IMR-90 (cell line): ENCODE measurements around the gene GZMA. TPM values are rescaled to one million over a fixed set of nuclear protein-coding genes. Genes with fewer than 3 reads are reported as not detected.

ENCODE experiments used
- ATAC-seq: fragments of 200-7000 bp; cut with Tn5 transposase; 2 replicates; pipeline ENCODE4 v1.9.1; 2020; ENCODE audit warnings: low read depth, mild to moderate bottlenecking, moderate library complexity
- BruUV-seq: library from RNA; stranded (reverse); fragments of 400-500 nt; replicated peaks from 2 replicates; lab custom pipeline; 2021; lab: Mats Ljungman, UMichigan
- CTCF ChIA-PET: fragments of 300-600 bp; formaldehyde crosslinking; extraction: SDS; loops from one replicate; lab custom pipeline; 2021; ENCODE audit warnings: antibody characterized with exemption; lab: Yijun Ruan, JAX
- POLR2A ChIA-PET: fragments of 300-600 bp; sonication (Branson Sonifier 250); formaldehyde crosslinking; loops from one replicate; lab custom pipeline; 2022; ENCODE audit warnings: antibody characterized with exemption; ENCODE audit not compliant: unreplicated experiment; lab: Charles Lee
- DNase-seq: peaks from one replicate; pipeline ENCODE4 v3.0.0; 2013
- H2AFZ ChIP-seq: replicated peaks from 2 replicates; pipeline ENCODE3; 2013; ENCODE audit warnings: low read length, mild to moderate bottlenecking; ENCODE audit not compliant: poor library complexity
- H2AK5ac ChIP-seq: 2 replicates; pipeline ENCODE4 v1.6.1; 2013; ENCODE audit warnings: low read depth, low read length, inconsistent platforms
- H2AK9ac ChIP-seq: replicated peaks from 2 replicates; pipeline ENCODE3; 2013; ENCODE audit warnings: mild to moderate bottlenecking, low read depth, low read length, moderate library complexity; ENCODE audit not compliant: poor library complexity
- H2BK120ac ChIP-seq: 2 replicates; pipeline ENCODE4 v1.6.1; 2013; ENCODE audit warnings: low read depth, low read length, inconsistent platforms
- H2BK15ac ChIP-seq: 3 replicates; pipeline ENCODE4 v1.6.1; 2013; ENCODE audit warnings: low read depth, low read length, inconsistent platforms
- H2BK20ac ChIP-seq: 2 replicates; pipeline ENCODE4 v1.6.1; 2013; ENCODE audit warnings: low read depth, mild to moderate bottlenecking, inconsistent platforms, low read length, moderate library complexity
- H2BK5ac ChIP-seq: 2 replicates; pipeline ENCODE4 v1.6.1; 2013; ENCODE audit warnings: mild to moderate bottlenecking, low read depth, low read length, inconsistent platforms; ENCODE audit not compliant: poor library complexity, severe bottlenecking
- H3K14ac ChIP-seq: replicated peaks from 2 replicates; pipeline ENCODE4 v1.6.1; 2013; ENCODE audit warnings: low read depth, low read length, inconsistent platforms
- H3K18ac ChIP-seq: 2 replicates; pipeline ENCODE4 v1.6.1; 2013; ENCODE audit warnings: low read depth, low read length, control low read depth
- H3K23ac ChIP-seq: 2 replicates; pipeline ENCODE4 v1.6.1; 2013; ENCODE audit warnings: low read depth, low read length, inconsistent platforms
- H3K27ac ChIP-seq: 2 replicates; pipeline ENCODE4 v1.5.1; 2013; ENCODE audit warnings: mild to moderate bottlenecking, control low read depth, low read length; ENCODE audit not compliant: insufficient read depth
- H3K27me3 ChIP-seq: 2 replicates; pipeline ENCODE4 v1.6.1; 2013; ENCODE audit warnings: low read length; ENCODE audit not compliant: control insufficient read depth, insufficient read depth
- H3K36me3 ChIP-seq: 2 replicates; pipeline ENCODE4 v1.6.1; 2013; ENCODE audit warnings: low read length, mixed read lengths; ENCODE audit not compliant: control insufficient read depth, insufficient read depth
- H3K4ac ChIP-seq: 2 replicates; pipeline ENCODE4 v1.6.1; 2013; ENCODE audit warnings: low read depth, low read length, inconsistent platforms
- H3K4me1 ChIP-seq: 2 replicates; pipeline ENCODE4 v1.6.1; 2013; ENCODE audit warnings: low read length, mixed read lengths; ENCODE audit not compliant: control insufficient read depth, insufficient read depth
- H3K4me2 ChIP-seq: 2 replicates; pipeline ENCODE4 v1.6.1; 2013; ENCODE audit warnings: low read depth, mild to moderate bottlenecking, control low read depth, low read length, moderate library complexity
- H3K4me3 ChIP-seq: 2 replicates; pipeline ENCODE4 v1.5.1; 2013; ENCODE audit warnings: low read depth, mild to moderate bottlenecking, control low read depth, low read length, moderate library complexity; ENCODE audit not compliant: insufficient read depth
- H3K56ac ChIP-seq: 2 replicates; pipeline ENCODE4 v1.6.1; 2013; ENCODE audit warnings: low read length, inconsistent platforms; ENCODE audit not compliant: insufficient read depth; ENCODE audit errors: extremely low read depth
- H3K79me1 ChIP-seq, 2 experiments: 2 replicates each; pipeline ENCODE4 v1.6.1; 2013; ENCODE audit warnings: low read length in 2 of 2, inconsistent platforms in 1 of 2, low read depth in 1 of 2
- H3K9ac ChIP-seq: 2 replicates; pipeline ENCODE4 v1.6.1; 2013; ENCODE audit warnings: low read depth, low read length, control low read depth
- H3K9me1 ChIP-seq: 2 replicates; pipeline ENCODE4 v1.6.1; 2013; ENCODE audit warnings: low read length, inconsistent platforms; ENCODE audit not compliant: insufficient read depth
- H3K9me3 ChIP-seq: 2 replicates; pipeline ENCODE4 v1.6.1; 2013; ENCODE audit warnings: low read length; ENCODE audit not compliant: control insufficient read depth, insufficient read depth
- H4K20me1 ChIP-seq: 2 replicates; pipeline ENCODE4 v1.6.1; 2013; ENCODE audit warnings: low read length, inconsistent platforms; ENCODE audit not compliant: insufficient read depth
- H4K5ac ChIP-seq: 2 replicates; pipeline ENCODE4 v1.6.1; 2013; ENCODE audit warnings: mild to moderate bottlenecking, low read depth, low read length, control low read depth
- H4K8ac ChIP-seq, 2 experiments: 2 replicates each; pipeline ENCODE4 v1.6.1; 2013; ENCODE audit warnings: low read depth in 2 of 2, low read length in 2 of 2, control low read depth in 1 of 2, inconsistent platforms in 1 of 2
- H4K91ac ChIP-seq: 2 replicates; pipeline ENCODE4 v1.6.1; 2013; ENCODE audit warnings: low read depth, low read length, inconsistent platforms; ENCODE audit not compliant: insufficient read depth
- BHLHE40 ChIP-seq: fragments of 150-350 bp; IDR thresholded peaks from 2 replicates; pipeline ENCODE4 v1.6.1; 2016; ENCODE audit warnings: mild to moderate bottlenecking, low read depth, low read length
- CEBPB ChIP-seq: IDR thresholded peaks from 2 replicates; pipeline ENCODE4 v1.6.1; 2012; ENCODE audit warnings: low read depth, low read length, improper control_type of control experiment
- CHD1 ChIP-seq: IDR thresholded peaks from 2 replicates; pipeline ENCODE4 v1.6.1; 2012; ENCODE audit warnings: low read depth, low read length, improper control_type of control experiment
- FOS ChIP-seq: fragments of 150-350 bp; IDR thresholded peaks from 2 replicates; pipeline ENCODE4 v1.6.1; 2016; ENCODE audit warnings: low read depth, low read length
- MAFK ChIP-seq: IDR thresholded peaks from 2 replicates; pipeline ENCODE4 v1.6.1; 2012; ENCODE audit warnings: low read depth, low read length, improper control_type of control experiment
- MAZ ChIP-seq: IDR thresholded peaks from 2 replicates; pipeline ENCODE4 v1.6.1; 2012; ENCODE audit warnings: low read depth, mild to moderate bottlenecking, low read length, improper control_type of control experiment, moderate library complexity, borderline replicate concordance
- MXI1 ChIP-seq: IDR thresholded peaks from 2 replicates; pipeline ENCODE4 v1.6.1; 2012; ENCODE audit warnings: low read depth, mild to moderate bottlenecking, low read length, moderate library complexity, borderline replicate concordance
- POLR2A ChIP-seq: IDR thresholded peaks from 2 replicates; pipeline ENCODE4 v1.6.1; 2012; ENCODE audit warnings: mild to moderate bottlenecking, low read depth, low read length
- RCOR1 ChIP-seq: IDR thresholded peaks from 2 replicates; pipeline ENCODE4 v1.6.1; 2012; ENCODE audit warnings: mild to moderate bottlenecking, low read length, improper control_type of control experiment; ENCODE audit not compliant: insufficient replicate concordance
- SMC3 ChIP-seq: fragments of 150-350 bp; IDR thresholded peaks from 2 replicates; pipeline ENCODE4 v1.6.1; 2016; ENCODE audit warnings: low read depth, mild to moderate bottlenecking, antibody characterized with exemption, low read length, moderate library complexity
- WGBS, 2 experiments: methylation state at CpG; one replicate each; pipeline versions ENCODE4 v1.1.5 to v1.1.7; 2013; ENCODE audit warnings: missing lambda C conversion rate in 2 of 2; ENCODE audit not compliant: insufficient read length in 1 of 2; ENCODE audit errors: extremely low coverage in 2 of 2; 5-methylcytosine and 5-hydroxymethylcytosine counted together
- dilution Hi-C: fragments of 300-500 bp; cut with HindIII; formaldehyde crosslinking; loops from one replicate; pipeline ENCODE4 v1.14.3; 2018; ENCODE audit warnings: low sequenced_read_pairs; ENCODE audit not compliant: unreplicated experiment
- in situ Hi-C: fragments of 300-500 bp; cut with MboI; formaldehyde crosslinking; loops from 3 replicates; pipeline ENCODE4 v1.14.3; 2019; ENCODE audit warnings: low sequenced_read_pairs, inconsistent platforms, mixed read lengths
- intact Hi-C: fragments of 100-400 bp; cut with micrococcal nuclease; formaldehyde crosslinking; loops from 2 replicates; pipeline ENCODE4 v1.10.0; 2022
- polyA plus RNA-seq, 3 experiments: library from polyadenylated mRNA; depleted of rRNA; stranded (reverse); fragments of >200 nt; gene quantifications; 2 replicates each; pipeline ENCODE4 v1.2.3, GENCODE V29; 2012; ENCODE audit warnings: low replicate concordance in 1 of 3
- total RNA-seq: library from RNA; depleted of rRNA; stranded (reverse); fragments of >200 nt; gene quantifications from 2 replicates; pipeline ENCODE4 v1.2.3, GENCODE V29; 2012
- TF ChIP-seq, protein P1 (sequence below): fragments of 150-350 bp; IDR thresholded peaks from 2 replicates; pipeline ENCODE4 v1.6.1; 2017; ENCODE audit warnings: mild to moderate bottlenecking, antibody characterized with exemption, low read length, low read depth
- TF ChIP-seq, protein P2 (sequence below): fragments of 150-350 bp; IDR thresholded peaks from 2 replicates; pipeline ENCODE4 v1.6.1; 2016; ENCODE audit warnings: low read depth, mild to moderate bottlenecking, low read length, moderate library complexity, borderline replicate concordance
- TF ChIP-seq, protein P3 (sequence below): conservative IDR thresholded peaks from 2 replicates; pipeline ENCODE4 v1.5.1; 2012; ENCODE audit warnings: mild to moderate bottlenecking, low read depth, low read length, improper control_type of control experiment

Gene GZMA
- total and polyA plus RNA-seq, 2 of the 4 experiments (the other 2 are of a cell fraction) = not detected

DNA sequence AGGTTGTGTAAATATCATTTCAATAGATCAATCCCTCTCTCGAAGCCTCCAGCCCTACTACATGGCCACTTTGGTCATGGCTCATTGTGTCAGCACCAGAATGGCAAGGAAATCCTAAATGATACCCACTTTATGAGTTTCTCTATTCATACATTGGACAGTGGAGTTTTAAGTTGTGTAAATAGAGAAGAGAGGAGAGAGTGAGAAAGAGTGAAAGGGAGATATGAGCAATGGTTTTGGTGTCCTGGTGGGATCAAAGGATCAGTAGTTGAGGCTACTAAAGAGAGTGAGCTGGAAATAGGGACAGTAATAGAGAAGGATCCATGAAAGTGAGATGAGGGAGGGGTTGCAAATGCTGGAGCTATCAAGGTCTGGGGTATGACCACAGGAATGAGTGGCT is 31.5 kb upstream of the GZMA start:
- dilution Hi-C loops = no loop called here
- H3K56ac ChIP-seq = no peak overlapping the region
- no TSS peak for BruUV-seq

More for the DNA sequence above, 31.5 kb upstream of the GZMA start:
- Histone ChIP-seq H3K4me2 (no peak overlapping the region), H2BK120ac (no peak overlapping the region), H3K18ac (no peak overlapping the region), H3K9me1 (no peaks in the 10 kb centered on the region), H3K9ac (no peak overlapping the region), H2BK5ac (no peak overlapping the region), H3K27ac (no peak overlapping the region), H4K91ac (no peak overlapping the region), H2AK5ac (no peak overlapping the region), H3K27me3 (peaks cover 28% of the 10 kb centered on the region), H3K23ac (no peak overlapping the region), H3K4me3 (no peak overlapping the region), H3K14ac (no peak overlapping the region), H3K79me1 (no peaks in the 10 kb centered on the region), H4K20me1 (no peaks in the 10 kb centered on the region), H3K36me3 (no peaks in the 10 kb centered on the region), H3K9me3 (no peaks in the 10 kb centered on the region), H2BK20ac (no peak overlapping the region), H4K5ac (no peak overlapping the region), H2AFZ (no peak overlapping the region), H4K8ac (no peak overlapping the region), H2BK15ac (no peak overlapping the region), H3K4ac (no peak overlapping the region), H2AK9ac (no peak overlapping the region), H3K4me1 (no peaks in the 10 kb centered on the region)
- ChIA-PET CTCF (no interaction called here), POLR2A (no interaction called here)
- intact Hi-C loops = no loop called here
- TF ChIP-seq, protein P1, sequence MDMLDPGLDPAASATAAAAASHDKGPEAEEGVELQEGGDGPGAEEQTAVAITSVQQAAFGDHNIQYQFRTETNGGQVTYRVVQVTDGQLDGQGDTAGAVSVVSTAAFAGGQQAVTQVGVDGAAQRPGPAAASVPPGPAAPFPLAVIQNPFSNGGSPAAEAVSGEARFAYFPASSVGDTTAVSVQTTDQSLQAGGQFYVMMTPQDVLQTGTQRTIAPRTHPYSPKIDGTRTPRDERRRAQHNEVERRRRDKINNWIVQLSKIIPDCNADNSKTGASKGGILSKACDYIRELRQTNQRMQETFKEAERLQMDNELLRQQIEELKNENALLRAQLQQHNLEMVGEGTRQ = no peak
- TF ChIP-seq CHD1 (no peak), RCOR1 (no peak), POLR2A (no peak), BHLHE40 (no peak), MXI1 (no peak), FOS (no peak), MAZ (no peak), CEBPB (no peak), MAFK (no peak), SMC3 (no peak)
- TF ChIP-seq, protein P2, sequence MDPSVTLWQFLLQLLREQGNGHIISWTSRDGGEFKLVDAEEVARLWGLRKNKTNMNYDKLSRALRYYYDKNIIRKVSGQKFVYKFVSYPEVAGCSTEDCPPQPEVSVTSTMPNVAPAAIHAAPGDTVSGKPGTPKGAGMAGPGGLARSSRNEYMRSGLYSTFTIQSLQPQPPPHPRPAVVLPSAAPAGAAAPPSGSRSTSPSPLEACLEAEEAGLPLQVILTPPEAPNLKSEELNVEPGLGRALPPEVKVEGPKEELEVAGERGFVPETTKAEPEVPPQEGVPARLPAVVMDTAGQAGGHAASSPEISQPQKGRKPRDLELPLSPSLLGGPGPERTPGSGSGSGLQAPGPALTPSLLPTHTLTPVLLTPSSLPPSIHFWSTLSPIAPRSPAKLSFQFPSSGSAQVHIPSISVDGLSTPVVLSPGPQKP = no peak
- TF ChIP-seq, protein P3, sequence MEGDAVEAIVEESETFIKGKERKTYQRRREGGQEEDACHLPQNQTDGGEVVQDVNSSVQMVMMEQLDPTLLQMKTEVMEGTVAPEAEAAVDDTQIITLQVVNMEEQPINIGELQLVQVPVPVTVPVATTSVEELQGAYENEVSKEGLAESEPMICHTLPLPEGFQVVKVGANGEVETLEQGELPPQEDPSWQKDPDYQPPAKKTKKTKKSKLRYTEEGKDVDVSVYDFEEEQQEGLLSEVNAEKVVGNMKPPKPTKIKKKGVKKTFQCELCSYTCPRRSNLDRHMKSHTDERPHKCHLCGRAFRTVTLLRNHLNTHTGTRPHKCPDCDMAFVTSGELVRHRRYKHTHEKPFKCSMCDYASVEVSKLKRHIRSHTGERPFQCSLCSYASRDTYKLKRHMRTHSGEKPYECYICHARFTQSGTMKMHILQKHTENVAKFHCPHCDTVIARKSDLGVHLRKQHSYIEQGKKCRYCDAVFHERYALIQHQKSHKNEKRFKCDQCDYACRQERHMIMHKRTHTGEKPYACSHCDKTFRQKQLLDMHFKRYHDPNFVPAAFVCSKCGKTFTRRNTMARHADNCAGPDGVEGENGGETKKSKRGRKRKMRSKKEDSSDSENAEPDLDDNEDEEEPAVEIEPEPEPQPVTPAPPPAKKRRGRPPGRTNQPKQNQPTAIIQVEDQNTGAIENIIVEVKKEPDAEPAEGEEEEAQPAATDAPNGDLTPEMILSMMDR = no peak
- DNase-seq = no peak
- ATAC-seq = no peak
- in situ Hi-C loops = no loop called here
- no CpG with 5 or more reads among the region's 1 CpG for WGBS, 2 experiments
